Large intestine (tissue), 3 donors: ENCODE results near the gene SEC61A1. TPM values are rescaled to one million over a fixed set of nuclear protein-coding genes. Genes with fewer than 3 reads are reported as not detected.

Source experiments
- DNase-seq, 2 donors: peaks; one replicate each; pipeline versions ENCODE4 v3.0.0 to v3.0.0-alpha.2; 2013
- H3K27ac ChIP-seq: one replicate; pipeline ENCODE4 v1.5.1; 2013; ENCODE audit warnings: low read length
- H3K27me3 ChIP-seq: 2 replicates; pipeline ENCODE4 v1.6.1; 2013; ENCODE audit warnings: low read length; ENCODE audit not compliant: control insufficient read depth, insufficient read depth
- H3K36me3 ChIP-seq: 2 replicates; pipeline ENCODE4 v1.6.1; 2013; ENCODE audit warnings: low read length; ENCODE audit not compliant: control insufficient read depth, insufficient read depth
- H3K4me1 ChIP-seq: one replicate; pipeline ENCODE4 v1.6.1; 2013; ENCODE audit warnings: low read length; ENCODE audit not compliant: control insufficient read depth, insufficient read depth
- H3K4me3 ChIP-seq: one replicate; pipeline ENCODE4 v1.5.1; 2013; ENCODE audit warnings: low read length
- H3K9me3 ChIP-seq: one replicate; pipeline ENCODE4 v1.6.1; 2013; ENCODE audit warnings: mild to moderate bottlenecking, low read depth, low read length, moderate library complexity; ENCODE audit not compliant: control insufficient read depth
- WGBS: methylation state at CpG from one replicate; pipeline ENCODE4 v1.1.5; 2013; ENCODE audit warnings: low lambda C conversion rate; ENCODE audit not compliant: insufficient coverage; 5-methylcytosine and 5-hydroxymethylcytosine counted together
- polyA plus RNA-seq: library from polyadenylated mRNA; unstranded; fragments of 120-200 nt; gene quantifications from one replicate; pipeline ENCODE4 v1.2.1, GENCODE V29; 2013

SEC61A1 gene
- polyA plus RNA-seq, 1 donor: 176 TPM

DNA sequence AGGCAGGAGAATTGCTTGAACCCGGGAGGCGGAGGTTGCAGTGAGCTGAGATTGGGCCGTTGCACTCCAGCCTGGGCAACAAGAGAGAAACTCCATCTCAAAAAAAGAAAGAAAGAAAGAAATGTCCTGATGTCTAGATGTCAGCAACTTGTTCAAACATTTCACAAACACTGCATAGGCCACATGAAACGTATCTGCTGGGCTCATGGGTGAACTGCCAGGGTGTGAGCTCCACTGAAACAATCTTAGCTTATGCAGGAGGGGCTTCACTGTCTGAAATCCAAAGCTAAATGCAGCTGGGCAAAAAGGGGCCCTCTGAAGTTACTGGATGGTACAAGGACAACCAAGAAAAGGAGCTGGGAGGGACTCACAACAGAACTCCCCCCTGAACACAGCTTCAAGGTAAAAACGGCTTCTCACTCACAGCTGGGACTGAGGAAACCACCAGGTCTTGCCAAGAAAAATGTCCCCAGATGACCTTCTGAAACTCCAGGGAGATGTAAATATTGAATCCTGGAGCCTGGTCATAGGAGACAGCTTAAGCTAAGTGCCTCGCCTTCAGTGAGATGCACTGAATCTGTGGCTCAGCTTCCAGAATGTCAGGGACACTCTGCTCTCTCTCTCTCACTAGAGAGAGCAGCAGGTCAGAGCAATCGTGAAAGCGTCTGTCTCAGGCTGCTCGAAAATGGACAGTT is 31.9 kb downstream of the SEC61A1 start:
- Histone ChIP-seq H3K4me3 (no peak overlapping the region), H3K27me3 (no peaks in the 10 kb centered on the region), H3K36me3 (peaks cover 60% of the 10 kb centered on the region), H3K27ac (no peak overlapping the region), H3K4me1 (no peaks in the 10 kb centered on the region), H3K9me3 (no peaks in the 10 kb centered on the region)
- peak in 1 of 2 donors; percentile 40 for DNase-seq
- no CpG with 5 or more reads among the region's 9 CpGs for WGBS

- Histone ChIP-seq H3K4me1 (no peaks in the 10 kb centered on the region), H3K36me3 (peaks cover 56% of the 10 kb centered on the region), H3K4me3 (no peak overlapping the region), H3K9me3 (no peaks in the 10 kb centered on the region), H3K27ac (no peak overlapping the region), H3K27me3 (no peaks in the 10 kb centered on the region)
- WGBS: no CpG with 5 or more reads among the region's 6 CpGs
- no peak for DNase-seq
These were observed 32.4 kb downstream of the SEC61A1 start for GRCh38 chr3:128084675-128085021.

DNA sequence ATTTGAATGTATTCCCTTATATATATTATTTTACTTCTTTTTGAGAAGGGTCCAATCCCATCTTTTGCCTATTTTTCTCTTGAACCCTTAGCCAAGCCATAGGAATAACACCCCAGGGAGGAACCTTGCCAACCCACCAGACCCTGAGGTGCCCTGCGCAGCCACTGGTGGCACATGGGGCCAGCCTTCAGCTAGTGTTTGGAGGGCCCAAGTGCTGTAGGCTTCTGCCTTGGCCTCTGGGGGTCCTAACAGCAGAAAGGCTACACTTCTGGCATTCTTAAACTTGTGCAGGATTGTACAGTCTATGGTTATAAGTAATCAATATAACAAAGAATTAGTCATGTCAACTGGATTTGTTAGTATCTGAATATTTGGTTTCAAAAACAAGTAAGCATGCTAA is 36.9 kb downstream of the SEC61A1 start:
- Histone ChIP-seq H3K36me3 (peaks cover 39% of the 10 kb centered on the region), H3K9me3 (no peaks in the 10 kb centered on the region), H3K27me3 (no peaks in the 10 kb centered on the region), H3K4me3 (no peak overlapping the region), H3K4me1 (no peaks in the 10 kb centered on the region), H3K27ac (no peak overlapping the region)
- WGBS: no CpG with 5 or more reads among the region's 1 CpG
- DNase-seq: no peak

DNA sequence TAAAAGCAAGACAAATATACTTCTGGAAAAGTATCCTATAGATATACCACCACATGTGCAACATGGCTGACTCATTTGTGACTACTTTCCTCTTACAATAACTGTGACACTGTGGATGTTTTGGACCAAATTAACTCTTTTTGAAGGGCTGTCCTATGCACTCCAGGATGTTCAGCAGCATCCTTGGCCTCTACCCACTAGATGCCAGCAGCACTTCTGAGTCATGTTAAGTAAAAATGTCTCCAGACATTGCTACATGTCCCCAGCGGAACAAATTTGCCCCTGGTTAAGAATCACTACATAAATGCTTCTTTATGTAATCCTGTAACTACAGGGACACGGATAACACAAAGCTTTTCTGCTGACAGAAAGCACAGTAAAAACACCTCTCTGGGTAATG is 39.3 kb downstream of the SEC61A1 start:
- Histone ChIP-seq H3K4me1 (no peaks in the 10 kb centered on the region), H3K36me3 (peaks cover 34% of the 10 kb centered on the region), H3K4me3 (no peak overlapping the region), H3K27ac (no peak overlapping the region), H3K27me3 (no peaks in the 10 kb centered on the region), H3K9me3 (no peaks in the 10 kb centered on the region)
- no CpG with 5 or more reads among the region's 2 CpGs for WGBS
- no peak for DNase-seq

GRCh38 chr3:128094295-128095151 is 42.3 kb downstream of the SEC61A1 start:
- H3K27ac ChIP-seq: no peak overlapping the region
- no CpG with 5 or more reads among the region's 13 CpGs for WGBS
- peaks cover 47% of the 10 kb centered on the region for H3K36me3 ChIP-seq

GRCh38 chr3:128095222-128095703 is 43.0 kb downstream of the SEC61A1 start:
- no peak overlapping the region for H3K27ac ChIP-seq
- H3K36me3 ChIP-seq: peaks cover 54% of the 10 kb centered on the region
- H3K9me3 ChIP-seq: no peaks in the 10 kb centered on the region
- WGBS: 80% methylated on average over 2 of the region's 6 CpGs
- H3K4me3 ChIP-seq: no peak overlapping the region
- H3K27me3 ChIP-seq: no peaks in the 10 kb centered on the region
- DNase-seq: peak; percentile 63 to 69
- H3K4me1 ChIP-seq: peaks cover 21% of the 10 kb centered on the region

More at GRCh38 chr3:128094295-128095151, 42.3 kb downstream of the SEC61A1 start:
- Histone ChIP-seq H3K4me3 (no peak overlapping the region), H3K9me3 (no peaks in the 10 kb centered on the region), H3K4me1 (peaks cover 21% of the 10 kb centered on the region), H3K27me3 (no peaks in the 10 kb centered on the region)
- DNase-seq: no peak

GRCh38 chr3:128098234-128098633 is 46.0 kb downstream of the SEC61A1 start:
- Histone ChIP-seq H3K9me3 (no peaks in the 10 kb centered on the region), H3K27ac (peak overlapping the region; percentile 17), H3K4me1 (peaks cover 21% of the 10 kb centered on the region), H3K4me3 (no peak overlapping the region), H3K27me3 (no peaks in the 10 kb centered on the region), H3K36me3 (peaks cover 61% of the 10 kb centered on the region)
- WGBS: 20% methylated on average over 1 of the region's 6 CpGs
- DNase-seq: peak; percentile 30 to 66

DNA sequence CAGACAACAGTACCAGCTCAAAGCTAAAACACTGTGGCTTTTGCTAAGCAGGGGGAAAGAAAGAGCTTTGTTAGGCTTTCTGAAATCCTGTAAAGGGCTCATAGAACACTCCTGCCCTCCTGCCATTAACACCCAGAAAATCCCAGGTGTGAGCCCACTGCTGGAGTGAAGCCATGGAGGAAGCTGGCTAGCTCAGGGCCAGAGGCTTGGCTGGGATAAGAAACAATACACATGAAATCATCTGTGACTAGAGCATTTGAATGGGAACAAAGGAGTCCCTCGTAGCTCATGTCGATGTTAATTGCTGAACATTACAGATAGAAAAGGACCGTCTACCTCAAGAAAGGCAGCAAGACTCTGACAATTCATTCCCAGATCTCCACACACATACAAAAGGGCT is 47.9 kb downstream of the SEC61A1 start:
- Histone ChIP-seq H3K27ac (no peak overlapping the region), H3K9me3 (no peaks in the 10 kb centered on the region), H3K27me3 (no peaks in the 10 kb centered on the region), H3K36me3 (peaks cover 53% of the 10 kb centered on the region), H3K4me3 (no peak overlapping the region), H3K4me1 (peaks cover 21% of the 10 kb centered on the region)
- DNase-seq: no peak
- no CpG with 5 or more reads among the region's 3 CpGs for WGBS

DNA sequence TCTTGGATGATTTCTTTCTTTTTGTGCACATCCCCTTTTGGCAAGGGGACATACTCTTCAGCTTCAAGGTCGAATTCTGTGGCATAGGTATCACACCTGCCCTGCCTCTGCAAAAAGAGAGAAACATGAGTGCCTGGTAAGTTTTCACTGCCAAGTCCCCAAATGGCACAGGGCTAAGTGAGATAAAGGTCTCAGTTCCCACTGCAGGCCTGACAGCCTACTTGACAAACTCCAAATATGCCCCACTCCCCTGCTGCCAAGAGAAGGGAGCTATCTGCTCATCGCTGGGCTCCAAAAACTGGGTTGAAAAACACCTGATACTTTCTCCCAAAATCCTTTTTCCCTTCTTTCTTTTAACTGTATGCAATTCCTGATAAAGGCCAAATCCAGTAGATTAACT is 48.4 kb downstream of the SEC61A1 start:
- no CpG with 5 or more reads among the region's 2 CpGs for WGBS
- no peak for DNase-seq
- Histone ChIP-seq H3K4me3 (no peak overlapping the region), H3K27me3 (no peaks in the 10 kb centered on the region), H3K4me1 (peaks cover 21% of the 10 kb centered on the region), H3K9me3 (no peaks in the 10 kb centered on the region), H3K27ac (no peak overlapping the region), H3K36me3 (peaks cover 52% of the 10 kb centered on the region)

- DNase-seq: no peak
- no peaks in the 10 kb centered on the region for H3K9me3 ChIP-seq
- WGBS: 100% methylated on average over 2 of the region's 5 CpGs
- no peak overlapping the region for H3K27ac ChIP-seq
- peaks cover 12% of the 10 kb centered on the region for H3K4me1 ChIP-seq
- H3K36me3 ChIP-seq: peaks cover 39% of the 10 kb centered on the region
- H3K4me3 ChIP-seq: no peak overlapping the region
- no peaks in the 10 kb centered on the region for H3K27me3 ChIP-seq
These were observed 51.0 kb downstream of the SEC61A1 start for GRCh38 chr3:128103136-128103676.
